SK-N-SH treated with all-trans-retinoic acid at 6 μM for 48 hours (cell line): ENCODE data around the gene EIF3M.

Experiments used
- ATAC-seq: fragments of 200-7000 bp; cut with Tn5 transposase; 3 replicates; pipeline ENCODE4 v1.9.1; 2020; ENCODE audit warnings: mild to moderate bottlenecking, moderate library complexity
- ARNTL ChIP-seq: fragments of 450-650 bp; formaldehyde crosslinking; IDR thresholded peaks from 2 replicates; pipeline ENCODE4 v1.5.0; 2020; ENCODE audit warnings: low read depth, mild to moderate bottlenecking, moderate library complexity, borderline replicate concordance
- BACH2 ChIP-seq: fragments of 250-450 bp; sonication (Bioruptor Pico); IDR thresholded peaks from 2 replicates; pipeline ENCODE4 v1.9.0; 2021; ENCODE audit warnings: mild to moderate bottlenecking, borderline replicate concordance
- CSDC2 ChIP-seq: fragments of 250-450 bp; sonication (Bioruptor Pico); IDR thresholded peaks from 2 replicates; pipeline ENCODE4 v1.5.0; 2020; ENCODE audit warnings: mild to moderate bottlenecking, moderate library complexity
- GLIS3 ChIP-seq: fragments of 250-450 bp; sonication (Bioruptor Pico); IDR thresholded peaks from 2 replicates; pipeline ENCODE4 v1.5.0; 2020; ENCODE audit warnings: mild to moderate bottlenecking, moderate library complexity
- ISL1 ChIP-seq: fragments of 250-450 bp; sonication (Bioruptor Pico); IDR thresholded peaks from 2 replicates; pipeline ENCODE4 v2.1.2; 2022; ENCODE audit warnings: mild to moderate bottlenecking, moderate library complexity
- POU6F1 ChIP-seq: fragments of 250-450 bp; sonication (Bioruptor Pico); IDR thresholded peaks from 2 replicates; pipeline ENCODE4 v1.8.0; 2021; ENCODE audit warnings: low read depth, mild to moderate bottlenecking, moderate library complexity, borderline replicate concordance
- PPARA ChIP-seq: fragments of 250-450 bp; sonication (Bioruptor Pico); IDR thresholded peaks from 2 replicates; pipeline ENCODE4 v1.5.0; 2020; ENCODE audit warnings: mild to moderate bottlenecking, borderline replicate concordance
- RARB ChIP-seq: fragments of 250-450 bp; sonication (Bioruptor Pico); IDR thresholded peaks from 2 replicates; pipeline ENCODE4 v1.8.0; 2021; ENCODE audit warnings: mild to moderate bottlenecking, moderate library complexity
- SNAI2 ChIP-seq: fragments of 250-450 bp; sonication (Bioruptor Pico); IDR thresholded peaks from 2 replicates; pipeline ENCODE4 v1.5.0; 2020; ENCODE audit warnings: mild to moderate bottlenecking, moderate library complexity
- TCF4 ChIP-seq: fragments of 250-450 bp; sonication (Bioruptor Pico); IDR thresholded peaks from 2 replicates; pipeline ENCODE4 v1.8.0; 2021; ENCODE audit warnings: mild to moderate bottlenecking, moderate library complexity, borderline replicate concordance
- TOX ChIP-seq: fragments of 250-450 bp; sonication (Bioruptor Pico); IDR thresholded peaks from 2 replicates; pipeline ENCODE4 v1.8.0; 2021; ENCODE audit warnings: mild to moderate bottlenecking, moderate library complexity, borderline replicate concordance
- TSHZ2 ChIP-seq: fragments of 250-450 bp; sonication (Bioruptor Pico); IDR thresholded peaks from 2 replicates; pipeline ENCODE4 v1.5.0; 2020; ENCODE audit warnings: mild to moderate bottlenecking, moderate library complexity
- ZC3H10 ChIP-seq: fragments of 250-450 bp; sonication (Bioruptor Pico); IDR thresholded peaks from 2 replicates; pipeline ENCODE4 v1.5.1; 2021; ENCODE audit warnings: mild to moderate bottlenecking, moderate library complexity
- ZFP3 ChIP-seq: fragments of 250-450 bp; sonication (Bioruptor Pico); IDR thresholded peaks from 2 replicates; pipeline ENCODE4 v1.5.0; 2020; ENCODE audit warnings: mild to moderate bottlenecking, moderate library complexity
- ZFP30 ChIP-seq: fragments of 450-650 bp; formaldehyde crosslinking; IDR thresholded peaks from 2 replicates; pipeline ENCODE4 v1.5.0; 2022; ENCODE audit warnings: mild to moderate bottlenecking, moderate library complexity
- ZNF565 ChIP-seq: fragments of 450-650 bp; formaldehyde crosslinking; conservative IDR thresholded peaks from 2 replicates; pipeline ENCODE4 v1.5.0; 2020; ENCODE audit warnings: low read depth, mild to moderate bottlenecking, moderate library complexity
- ZNF70 ChIP-seq: fragments of 450-650 bp; formaldehyde crosslinking; IDR thresholded peaks from 2 replicates; pipeline ENCODE4 v1.5.0; 2020; ENCODE audit warnings: mild to moderate bottlenecking, moderate library complexity
- ZNF8 ChIP-seq: fragments of 450-650 bp; formaldehyde crosslinking; IDR thresholded peaks from 2 replicates; pipeline ENCODE4 v1.5.0; 2020; ENCODE audit warnings: mild to moderate bottlenecking, moderate library complexity
- TF ChIP-seq, protein P1 (sequence below): fragments of 250-450 bp; sonication (Bioruptor Pico); IDR thresholded peaks from 2 replicates; pipeline ENCODE4 v1.5.1; 2021; ENCODE audit warnings: mild to moderate bottlenecking, moderate library complexity
- TF ChIP-seq, protein P2 (sequence below): fragments of 250-450 bp; sonication (Bioruptor Pico); IDR thresholded peaks from 2 replicates; pipeline ENCODE4 v1.8.0; 2020; ENCODE audit warnings: mild to moderate bottlenecking, moderate library complexity, borderline replicate concordance

EIF3M gene

DNA sequence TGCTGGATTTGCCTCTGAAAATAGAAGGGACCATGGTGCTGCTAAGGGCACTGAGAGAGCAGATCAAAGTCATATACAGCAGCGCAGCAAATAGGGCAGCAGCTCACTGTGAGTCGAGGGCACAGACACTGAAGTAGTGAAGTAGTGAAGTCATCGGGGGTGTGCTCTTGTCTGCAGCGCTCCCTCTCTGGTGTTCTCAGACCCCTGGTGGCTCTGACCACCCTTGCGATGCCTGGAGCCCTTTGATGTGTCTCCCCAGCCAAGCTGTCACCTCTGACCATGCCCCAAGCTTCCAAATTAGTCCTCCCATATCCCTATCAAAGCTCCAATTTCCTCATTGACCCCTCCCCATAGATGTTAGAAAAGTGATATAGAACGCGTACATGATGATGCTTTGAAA, 27.7 kb upstream of the EIF3M start:
- no peak for ATAC-seq
- TF ChIP-seq GLIS3, result no peak
- no peak for TF ChIP-seq SNAI2 (CRISPR knock-in tag)
- TF ChIP-seq TOX (CRISPR knock-in tag), result no peak
- TF ChIP-seq PPARA, result no peak
- no peak for TF ChIP-seq BACH2 (CRISPR knock-in tag)
- no peak for TF ChIP-seq ZC3H10

- no peak for ATAC-seq
- TF ChIP-seq ZNF70 (CRISPR knock-in tag), result no peak
- TF ChIP-seq TOX (CRISPR knock-in tag), result no peak
- TF ChIP-seq, protein P1, sequence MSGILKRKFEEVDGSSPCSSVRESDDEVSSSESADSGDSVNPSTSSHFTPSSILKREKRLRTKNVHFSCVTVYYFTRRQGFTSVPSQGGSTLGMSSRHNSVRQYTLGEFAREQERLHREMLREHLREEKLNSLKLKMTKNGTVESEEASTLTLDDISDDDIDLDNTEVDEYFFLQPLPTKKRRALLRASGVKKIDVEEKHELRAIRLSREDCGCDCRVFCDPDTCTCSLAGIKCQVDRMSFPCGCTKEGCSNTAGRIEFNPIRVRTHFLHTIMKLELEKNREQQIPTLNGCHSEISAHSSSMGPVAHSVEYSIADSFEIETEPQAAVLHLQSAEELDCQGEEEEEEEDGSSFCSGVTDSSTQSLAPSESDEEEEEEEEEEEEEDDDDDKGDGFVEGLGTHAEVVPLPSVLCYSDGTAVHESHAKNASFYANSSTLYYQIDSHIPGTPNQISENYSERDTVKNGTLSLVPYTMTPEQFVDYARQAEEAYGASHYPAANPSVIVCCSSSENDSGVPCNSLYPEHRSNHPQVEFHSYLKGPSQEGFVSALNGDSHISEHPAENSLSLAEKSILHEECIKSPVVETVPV (CRISPR knock-in tag), result no peak
- TF ChIP-seq ZNF8 (CRISPR knock-in tag), result no peak
Observed at GRCh38 chr11:32561835-32562234, 21.8 kb upstream of the EIF3M start.

DNA sequence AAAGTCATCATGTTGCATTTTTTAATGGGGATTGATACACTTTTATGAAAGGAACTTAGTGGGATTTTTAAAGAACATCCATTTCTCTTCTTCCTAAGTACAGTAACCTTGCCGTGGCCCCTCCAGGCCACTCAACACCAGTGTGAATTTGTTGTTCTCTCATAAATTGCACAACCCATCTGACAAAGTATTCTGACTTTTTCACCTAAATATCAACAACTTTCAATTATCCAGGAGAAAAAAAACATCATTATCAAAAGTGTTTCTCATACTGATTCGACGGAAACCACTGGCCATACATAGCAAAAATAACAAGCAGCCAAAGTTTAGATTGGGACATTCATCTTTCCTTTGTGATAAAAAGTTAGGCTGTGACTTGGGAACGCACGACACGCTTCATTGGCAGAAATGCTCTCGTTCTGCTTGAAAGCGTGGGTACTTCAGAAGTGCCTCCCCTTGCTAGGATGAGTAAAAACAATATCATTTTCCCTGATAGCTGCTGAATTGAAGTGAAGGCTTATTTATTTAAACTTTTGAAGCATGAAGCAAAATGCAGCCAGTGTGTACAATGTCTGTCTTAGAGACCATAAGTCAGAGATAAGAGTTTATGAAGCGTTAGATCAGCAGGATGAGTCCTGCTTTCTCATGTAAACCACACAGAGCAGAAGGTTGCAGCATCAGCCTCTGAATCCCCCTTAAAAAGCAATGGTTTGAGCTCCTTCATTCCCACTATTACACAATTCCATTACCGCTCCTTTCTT, 20.6 kb upstream of the EIF3M start:
- TF ChIP-seq ZC3H10, result no peak
- no peak for TF ChIP-seq POU6F1 (CRISPR knock-in tag)
- no peak for TF ChIP-seq TSHZ2 (CRISPR knock-in tag)
- no peak for TF ChIP-seq ISL1 (CRISPR knock-in tag)
- no peak for TF ChIP-seq ZNF565 (CRISPR knock-in tag)
- no peak for TF ChIP-seq ZNF8 (CRISPR knock-in tag)
- TF ChIP-seq CSDC2 (CRISPR knock-in tag), result no peak
- no peak for TF ChIP-seq ZNF70 (CRISPR knock-in tag)
- no peak for TF ChIP-seq PPARA
- TF ChIP-seq ARNTL (CRISPR knock-in tag), result no peak
- TF ChIP-seq TCF4 (CRISPR knock-in tag), result no peak
- TF ChIP-seq ZFP3 (CRISPR knock-in tag), result no peak
- no peak for TF ChIP-seq RARB
- TF ChIP-seq SNAI2 (CRISPR knock-in tag), result no peak
- TF ChIP-seq GLIS3, result no peak
- TF ChIP-seq ZFP30 (CRISPR knock-in tag), result no peak
- TF ChIP-seq BACH2 (CRISPR knock-in tag), result no peak
- no peak for ATAC-seq

DNA sequence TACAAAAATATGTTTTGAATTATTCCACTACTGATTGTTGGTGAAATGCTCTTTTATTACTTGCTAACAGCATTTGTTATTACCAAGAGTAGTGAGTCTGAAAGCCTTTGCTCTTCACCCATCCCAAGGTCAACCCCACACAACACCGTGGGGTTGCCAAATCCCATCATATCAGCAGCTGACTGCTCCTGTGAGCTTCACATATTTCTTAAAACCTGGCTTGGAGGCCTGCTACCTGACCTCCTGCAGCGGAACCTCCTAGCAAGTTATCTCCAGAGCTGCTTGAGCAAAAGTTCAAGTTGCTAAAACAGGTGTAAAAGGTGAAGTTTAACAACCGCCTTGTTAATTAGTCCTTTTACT, 20.1 kb upstream of the EIF3M start:
- ATAC-seq, result no peak
- TF ChIP-seq BACH2 (CRISPR knock-in tag) (no peak), RARB (no peak)

GRCh38 chr11:32566517-32566916, 17.1 kb upstream of the EIF3M start:
- TF ChIP-seq ZNF70 (CRISPR knock-in tag) (no peak), ZNF565 (CRISPR knock-in tag) (no peak), ZNF8 (CRISPR knock-in tag) (no peak), TCF4 (CRISPR knock-in tag) (no peak), BACH2 (CRISPR knock-in tag) (no peak), POU6F1 (CRISPR knock-in tag) (no peak)
- TF ChIP-seq, protein P2, sequence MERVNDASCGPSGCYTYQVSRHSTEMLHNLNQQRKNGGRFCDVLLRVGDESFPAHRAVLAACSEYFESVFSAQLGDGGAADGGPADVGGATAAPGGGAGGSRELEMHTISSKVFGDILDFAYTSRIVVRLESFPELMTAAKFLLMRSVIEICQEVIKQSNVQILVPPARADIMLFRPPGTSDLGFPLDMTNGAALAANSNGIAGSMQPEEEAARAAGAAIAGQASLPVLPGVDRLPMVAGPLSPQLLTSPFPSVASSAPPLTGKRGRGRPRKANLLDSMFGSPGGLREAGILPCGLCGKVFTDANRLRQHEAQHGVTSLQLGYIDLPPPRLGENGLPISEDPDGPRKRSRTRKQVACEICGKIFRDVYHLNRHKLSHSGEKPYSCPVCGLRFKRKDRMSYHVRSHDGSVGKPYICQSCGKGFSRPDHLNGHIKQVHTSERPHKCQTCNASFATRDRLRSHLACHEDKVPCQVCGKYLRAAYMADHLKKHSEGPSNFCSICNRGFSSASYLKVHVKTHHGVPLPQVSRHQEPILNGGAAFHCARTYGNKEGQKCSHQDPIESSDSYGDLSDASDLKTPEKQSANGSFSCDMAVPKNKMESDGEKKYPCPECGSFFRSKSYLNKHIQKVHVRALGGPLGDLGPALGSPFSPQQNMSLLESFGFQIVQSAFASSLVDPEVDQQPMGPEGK (CRISPR knock-in tag), result no peak
- TF ChIP-seq, all 23 proteins: peak for 0
- ATAC-seq, result no peak
